Amygdala (tissue), 56 donors: ENCODE measurements around the gene GPR183.

Experiments used
- DNase-seq, 56 donors: peaks; one replicate each; lab custom pipeline; 2025; lab: John Stamatoyannopoulos, UW

Gene GPR183

GRCh38 chr13:99307247-99307646 lies at the start of gene GPR183:
GPR183 (minus strand) TSS chr13:99307399; CDS start chr13:99296145, 11,254 bp downstream.
- DNase-seq: no peak

- DNase-seq: peak in 4 of 56 donors; percentile 7 to 30 (median 23)
Measured at GRCh38 chr13:99356262-99357091, 49.3 kb upstream of the GPR183 start.

GRCh38 chr13:99356012-99356261 lies 48.7 kb upstream of the GPR183 start:
- DNase-seq: no peak

GRCh38 chr13:99355267-99356011 lies 48.2 kb upstream of the GPR183 start:
- no peak for DNase-seq

GRCh38 chr13:99354371-99354951 lies 47.3 kb upstream of the GPR183 start:
- DNase-seq: no peak

- DNase-seq: no peak
Measured at GRCh38 chr13:99353836-99354235, 46.6 kb upstream of the GPR183 start.

GRCh38 chr13:99353246-99353600 lies 46.0 kb upstream of the GPR183 start:
- no peak for DNase-seq

- no peak for DNase-seq
Measured at GRCh38 chr13:99352351-99353245, 45.4 kb upstream of the GPR183 start.

- DNase-seq: no peak
Measured at GRCh38 chr13:99351772-99352171, 44.6 kb upstream of the GPR183 start.

- no peak for DNase-seq
Measured at GRCh38 chr13:99350191-99350590, 43.0 kb upstream of the GPR183 start.

GRCh38 chr13:99347911-99348451 lies 40.8 kb upstream of the GPR183 start:
- DNase-seq: no peak

GRCh38 chr13:99347335-99347878 lies 40.2 kb upstream of the GPR183 start:
- DNase-seq: no peak

GRCh38 chr13:99346335-99347042 lies 39.3 kb upstream of the GPR183 start:
- no peak for DNase-seq

- no peak for DNase-seq
Measured at GRCh38 chr13:99345345-99345744, 38.1 kb upstream of the GPR183 start.

- DNase-seq: no peak
Measured at GRCh38 chr13:99344610-99345208, 37.5 kb upstream of the GPR183 start.

- no peak for DNase-seq
Measured at GRCh38 chr13:99342723-99343315, 35.6 kb upstream of the GPR183 start.

GRCh38 chr13:99341969-99342722 lies 34.9 kb upstream of the GPR183 start:
- DNase-seq: no peak

GRCh38 chr13:99340638-99341037 lies 33.4 kb upstream of the GPR183 start:
- DNase-seq: no peak
